Activated CD4-positive, alpha-beta T cell treated with anti-CD3 and anti-CD28 coated beads, Interleukin-2, amount 50 U/mL, for 1 hour (primary cell): Measurements from ENCODE around the gene GORASP2.
A peak's percentile ranks its signal among the peaks of the same experiment; 100 is the strongest.

ENCODE experiments used
- DNase-seq: peaks from one replicate; pipeline ENCODE4 v3.0.0-alpha.2; 2020

The GORASP2 gene

GRCh38 chr2:170968205-170969003, 39.4 kb downstream of the GORASP2 start:
- no peak for DNase-seq

- no peak for DNase-seq
Observed at GRCh38 chr2:170969030-170969429, 40.0 kb downstream of the GORASP2 start.

GRCh38 chr2:170969872-170970496, 40.9 kb downstream of the GORASP2 start:
- no peak for DNase-seq

- DNase-seq: no peak
Observed at GRCh38 chr2:170971071-170971470, 42.0 kb downstream of the GORASP2 start.

GRCh38 chr2:170972296-170973224, 43.5 kb downstream of the GORASP2 start:
- no peak for DNase-seq

- DNase-seq: no peak
Observed at GRCh38 chr2:170973225-170973491, 44.1 kb downstream of the GORASP2 start.

GRCh38 chr2:170973492-170974303, 44.6 kb downstream of the GORASP2 start:
- DNase-seq: peak; percentile 86

- DNase-seq: no peak
Observed at GRCh38 chr2:170974304-170974993, 45.4 kb downstream of the GORASP2 start.

- DNase-seq: no peak
Observed at GRCh38 chr2:170975127-170975942, 46.3 kb downstream of the GORASP2 start.

GRCh38 chr2:170975943-170976270, 46.9 kb downstream of the GORASP2 start:
- DNase-seq: no peak

GRCh38 chr2:170984079-170984478, 55.0 kb downstream of the GORASP2 start:
- no peak for DNase-seq

GRCh38 chr2:170985407-170985806, 56.4 kb downstream of the GORASP2 start:
- DNase-seq: no peak

GRCh38 chr2:170986566-170987258, 57.7 kb downstream of the GORASP2 start:
- no peak for DNase-seq

- no peak for DNase-seq
Observed at GRCh38 chr2:170991398-170992182, 62.5 kb downstream of the GORASP2 start.

GRCh38 chr2:170996316-170996715, 67.3 kb downstream of the GORASP2 start:
- DNase-seq: no peak

- DNase-seq: no peak
Observed at GRCh38 chr2:170997893-170998597, 69.0 kb downstream of the GORASP2 start.

GRCh38 chr2:170999654-171000053, 70.6 kb downstream of the GORASP2 start:
- DNase-seq: no peak

GRCh38 chr2:171004363-171004762, 75.3 kb downstream of the GORASP2 start:
- no peak for DNase-seq

- no peak for DNase-seq
Observed at GRCh38 chr2:171004833-171005232, 75.8 kb downstream of the GORASP2 start.
